ENCODE data around the gene RSRC1.

Gene RSRC1

DNA sequence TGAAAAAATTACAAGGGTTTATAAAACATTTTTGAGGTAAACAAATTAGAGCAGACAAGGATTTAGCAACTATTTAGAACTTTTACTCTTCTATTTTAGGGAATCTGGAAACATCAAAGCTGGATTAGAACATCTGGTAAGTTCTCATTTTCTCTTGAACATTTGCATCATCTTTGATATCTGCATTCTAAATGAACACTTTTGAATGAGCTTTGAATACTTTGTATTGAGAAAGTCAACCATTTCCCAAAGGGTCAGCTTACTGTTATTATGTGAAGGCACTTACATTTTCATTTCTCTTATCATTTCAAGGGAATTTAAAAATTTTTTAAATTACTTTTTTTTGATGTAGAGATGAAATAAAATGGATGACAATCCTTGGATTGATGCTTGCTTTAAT, 188.1 kb downstream of the RSRC1 start:
- Histone ChIP-seq H3K4me1 (ENCODE audit: insufficient read depth, low read length) (no peaks in the 10 kb centered on the region), H3K27me3 (ENCODE audit: insufficient read depth, low read length, poor library complexity) (no peaks in the 10 kb centered on the region), H3K27ac (ENCODE audit: low read length) (no peak overlapping the region), H4K20me1 (ENCODE audit: insufficient read depth, low read length) (no peaks in the 10 kb centered on the region), H3K9me3 (ENCODE audit: insufficient read depth, low read length, severe bottlenecking) (no peaks in the 10 kb centered on the region), H3K79me2 (ENCODE audit: insufficient read depth, low read length) (no peaks in the 10 kb centered on the region), H3K4me2 (ENCODE audit: insufficient read depth, low read length) (no peak overlapping the region), H3K36me3 (ENCODE audit: insufficient read depth, low read length) (peaks cover 7% of the 10 kb centered on the region; the same call in 1 of the 2 replicates), H3K4me3 (ENCODE audit: low read depth in 1 of 2, low read length in 2 of 2) (no peak overlapping the region), H3K9ac (ENCODE audit: low read depth, low read length) (no peak overlapping the region), H2AFZ (ENCODE audit: low read depth, low read length) (no peak overlapping the region)
- no peak for TF ChIP-seq EZH2 (IDR thresholded peaks at IDR 0.05; ENCODE audit: borderline replicate concordance, low read depth, low read length, severe bottlenecking)
- TF ChIP-seq, protein P1, sequence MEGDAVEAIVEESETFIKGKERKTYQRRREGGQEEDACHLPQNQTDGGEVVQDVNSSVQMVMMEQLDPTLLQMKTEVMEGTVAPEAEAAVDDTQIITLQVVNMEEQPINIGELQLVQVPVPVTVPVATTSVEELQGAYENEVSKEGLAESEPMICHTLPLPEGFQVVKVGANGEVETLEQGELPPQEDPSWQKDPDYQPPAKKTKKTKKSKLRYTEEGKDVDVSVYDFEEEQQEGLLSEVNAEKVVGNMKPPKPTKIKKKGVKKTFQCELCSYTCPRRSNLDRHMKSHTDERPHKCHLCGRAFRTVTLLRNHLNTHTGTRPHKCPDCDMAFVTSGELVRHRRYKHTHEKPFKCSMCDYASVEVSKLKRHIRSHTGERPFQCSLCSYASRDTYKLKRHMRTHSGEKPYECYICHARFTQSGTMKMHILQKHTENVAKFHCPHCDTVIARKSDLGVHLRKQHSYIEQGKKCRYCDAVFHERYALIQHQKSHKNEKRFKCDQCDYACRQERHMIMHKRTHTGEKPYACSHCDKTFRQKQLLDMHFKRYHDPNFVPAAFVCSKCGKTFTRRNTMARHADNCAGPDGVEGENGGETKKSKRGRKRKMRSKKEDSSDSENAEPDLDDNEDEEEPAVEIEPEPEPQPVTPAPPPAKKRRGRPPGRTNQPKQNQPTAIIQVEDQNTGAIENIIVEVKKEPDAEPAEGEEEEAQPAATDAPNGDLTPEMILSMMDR (IDR thresholded peaks at IDR 0.05; ENCODE audit: borderline replicate concordance, extremely low read depth, low read length, poor library complexity, severe bottlenecking): no peak
- DNase-seq: no peak
- no peak for ATAC-seq (ENCODE audit: insufficient read depth, low read depth)

DNA sequence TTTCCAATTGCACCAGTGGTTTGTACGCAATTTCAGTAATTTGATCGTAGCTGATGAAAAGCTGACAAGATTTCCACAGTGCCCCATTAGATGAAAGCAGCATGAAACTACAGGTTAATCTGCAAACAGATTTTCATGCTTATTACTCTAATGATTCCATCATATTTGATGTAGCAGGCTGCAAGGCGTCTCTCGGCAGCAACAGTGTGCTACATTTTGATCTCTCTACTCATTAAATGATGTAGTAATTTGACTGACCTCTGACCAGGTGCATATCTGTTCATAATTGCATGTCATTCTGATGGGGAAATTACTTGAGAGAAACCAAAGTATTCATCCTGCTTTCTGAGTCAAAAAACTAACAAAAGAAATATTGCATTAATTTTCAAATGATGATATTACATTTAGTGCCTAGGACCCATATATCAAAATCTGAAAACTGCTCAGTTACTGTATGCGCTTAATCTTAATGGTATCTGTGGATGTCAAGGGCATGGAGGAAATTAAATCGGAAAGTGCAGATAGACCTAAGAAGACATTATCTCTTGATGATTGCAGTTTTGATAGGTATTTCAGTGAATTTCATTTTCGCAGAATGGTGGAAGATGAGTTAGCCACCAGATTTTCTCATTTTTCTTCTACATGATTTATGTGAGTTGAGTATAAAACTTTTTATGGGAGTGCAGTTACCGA, 198.5 kb downstream of the RSRC1 start:
- Histone ChIP-seq H3K4me1 (ENCODE audit: insufficient read depth, low read length) (no peaks in the 10 kb centered on the region), H4K20me1 (ENCODE audit: insufficient read depth, low read length) (no peaks in the 10 kb centered on the region), H3K27ac (ENCODE audit: low read length) (no peak overlapping the region), H3K27me3 (ENCODE audit: insufficient read depth, low read length, poor library complexity) (no peaks in the 10 kb centered on the region), H3K9ac (ENCODE audit: low read depth, low read length) (no peak overlapping the region), H2AFZ (ENCODE audit: low read depth, low read length) (no peak overlapping the region), H3K79me2 (ENCODE audit: insufficient read depth, low read length) (no peaks in the 10 kb centered on the region), H3K36me3 (ENCODE audit: insufficient read depth, low read length) (no peaks in the 10 kb centered on the region), H3K4me3 (ENCODE audit: low read depth in 1 of 2, low read length in 2 of 2) (no peak overlapping the region), H3K4me2 (ENCODE audit: insufficient read depth, low read length) (no peak overlapping the region), H3K9me3 (ENCODE audit: insufficient read depth, low read length, severe bottlenecking) (no peaks in the 10 kb centered on the region)
- DNase-seq: no peak
- ATAC-seq (ENCODE audit: insufficient read depth, low read depth): no peak
- no peak for TF ChIP-seq EZH2 (IDR thresholded peaks at IDR 0.05; ENCODE audit: borderline replicate concordance, low read depth, low read length, severe bottlenecking)

DNA sequence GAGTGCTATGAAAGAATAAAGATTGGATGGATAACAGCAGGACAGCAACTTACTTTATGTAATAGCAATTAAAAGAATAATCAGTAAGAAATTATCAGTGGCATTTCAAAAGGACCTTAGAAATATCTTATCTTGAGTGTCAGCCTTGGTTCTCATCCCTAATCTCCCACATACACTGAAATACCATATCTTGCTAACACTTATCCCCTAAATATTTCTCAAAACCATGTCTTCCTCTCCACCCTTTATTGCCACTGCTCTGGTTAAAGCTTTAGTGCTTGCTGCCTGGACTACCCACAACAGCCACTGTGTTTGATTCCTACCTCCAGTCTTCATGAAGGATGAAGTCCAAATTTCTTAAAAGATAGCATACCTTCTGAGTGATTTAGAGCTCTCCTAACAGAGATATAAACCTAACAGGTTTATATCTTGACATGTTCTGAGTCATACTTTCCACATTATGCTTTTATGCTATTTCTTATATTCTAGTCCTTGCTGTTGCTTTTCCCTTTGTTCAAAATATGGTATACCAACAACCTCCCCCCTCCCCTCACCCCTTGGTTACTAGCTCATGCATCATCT, 202.8 kb downstream of the RSRC1 start:
- Histone ChIP-seq H2AFZ (ENCODE audit: low read depth, low read length) (no peak overlapping the region), H3K4me1 (ENCODE audit: insufficient read depth, low read length) (no peaks in the 10 kb centered on the region), H3K9ac (ENCODE audit: low read depth, low read length) (no peak overlapping the region), H3K27me3 (ENCODE audit: insufficient read depth, low read length, poor library complexity) (no peaks in the 10 kb centered on the region), H4K20me1 (ENCODE audit: insufficient read depth, low read length) (no peaks in the 10 kb centered on the region), H3K9me3 (ENCODE audit: insufficient read depth, low read length, severe bottlenecking) (no peaks in the 10 kb centered on the region), H3K27ac (ENCODE audit: low read length) (no peak overlapping the region), H3K4me2 (ENCODE audit: insufficient read depth, low read length) (no peak overlapping the region), H3K79me2 (ENCODE audit: insufficient read depth, low read length) (no peaks in the 10 kb centered on the region), H3K36me3 (ENCODE audit: insufficient read depth, low read length) (no peaks in the 10 kb centered on the region), H3K4me3 (ENCODE audit: low read depth in 1 of 2, low read length in 2 of 2) (no peak overlapping the region)
- DNase-seq (no peak), ATAC-seq (ENCODE audit: insufficient read depth, low read depth) (no peak)
- TF ChIP-seq, protein P1 (IDR thresholded peaks at IDR 0.05; ENCODE audit: borderline replicate concordance, extremely low read depth, low read length, poor library complexity, severe bottlenecking): no peak
- no peak for TF ChIP-seq EZH2 (IDR thresholded peaks at IDR 0.05; ENCODE audit: borderline replicate concordance, low read depth, low read length, severe bottlenecking)

DNA sequence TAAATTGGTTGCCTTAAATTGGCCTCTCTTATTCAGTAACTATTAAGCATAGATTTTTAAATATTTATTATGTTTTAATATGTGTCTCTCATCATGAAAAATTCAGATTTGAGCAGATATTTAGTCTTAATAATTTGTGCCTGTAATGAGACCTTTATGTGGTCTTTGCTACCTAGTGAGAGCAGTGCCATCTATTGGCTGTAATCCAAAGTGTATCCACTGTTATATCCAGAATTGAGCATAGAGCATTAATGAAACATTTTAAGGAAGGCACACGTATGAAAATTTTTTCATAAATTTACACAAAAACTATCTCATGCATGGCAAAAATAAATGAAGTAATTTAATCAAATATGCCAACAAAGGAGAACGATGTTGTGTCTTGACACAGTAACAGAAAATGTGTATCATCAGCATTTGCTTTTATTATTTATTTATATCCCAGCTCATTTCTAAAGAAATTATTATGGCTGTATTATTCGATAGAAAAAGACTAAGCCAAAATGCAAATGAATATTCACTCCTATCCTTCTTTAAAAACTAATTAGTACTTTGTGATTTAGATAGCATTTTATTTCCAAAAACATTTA, 203.5 kb downstream of the RSRC1 start:
- ATAC-seq (ENCODE audit: insufficient read depth, low read depth) (peak; percentile 83), DNase-seq (peak; percentile 12)
- H2AFZ ChIP-seq (ENCODE audit: low read depth, low read length): no peak overlapping the region
- no peak overlapping the region for H3K4me3 ChIP-seq (ENCODE audit: low read depth in 1 of 2, low read length in 2 of 2)
- H3K27me3 ChIP-seq (ENCODE audit: insufficient read depth, low read length, poor library complexity): no peaks in the 10 kb centered on the region
- no peak overlapping the region for H3K9ac ChIP-seq (ENCODE audit: low read depth, low read length)
- TF ChIP-seq, protein P1 (IDR thresholded peaks at IDR 0.05; ENCODE audit: borderline replicate concordance, extremely low read depth, low read length, poor library complexity, severe bottlenecking): peak; percentile 70
- TF ChIP-seq EZH2 (IDR thresholded peaks at IDR 0.05; ENCODE audit: borderline replicate concordance, low read depth, low read length, severe bottlenecking): no peak
- no peaks in the 10 kb centered on the region for H3K79me2 ChIP-seq (ENCODE audit: insufficient read depth, low read length)
- no peaks in the 10 kb centered on the region for H4K20me1 ChIP-seq (ENCODE audit: insufficient read depth, low read length)
- H3K36me3 ChIP-seq (ENCODE audit: insufficient read depth, low read length): no peaks in the 10 kb centered on the region
- no peaks in the 10 kb centered on the region for H3K4me1 ChIP-seq (ENCODE audit: insufficient read depth, low read length)
- no peak overlapping the region for H3K4me2 ChIP-seq (ENCODE audit: insufficient read depth, low read length)
- no peaks in the 10 kb centered on the region for H3K9me3 ChIP-seq (ENCODE audit: insufficient read depth, low read length, severe bottlenecking)
- H3K27ac ChIP-seq (ENCODE audit: low read length): no peak overlapping the region
